ENCODE data around the gene UBTF. TPM values are rescaled to one million over a fixed set of nuclear protein-coding genes. Genes with fewer than 3 reads are reported as not detected.

Gene UBTF
- total RNA-seq, 2 experiments from 2014 or later: 127 to 162 TPM

- peak overlapping the region; percentile 47 for H3K27ac Mint-ChIP-seq
- no peak overlapping the region for H3K4me3 Mint-ChIP-seq
- DNase-seq: no peak
- no peaks in the 10 kb centered on the region for H3K27me3 Mint-ChIP-seq
- peaks cover 81% of the 10 kb centered on the region for H3K36me3 Mint-ChIP-seq (ENCODE audit: low read depth)
- ATAC-seq: no peak
- no peaks in the 10 kb centered on the region for H3K9me3 Mint-ChIP-seq (ENCODE audit: low read depth)
- intact Hi-C loops (cut with DNase I, micrococcal nuclease): loop anchor here in 1 of 2 experiments (10.0 kb wide), 1 partner anchor 682 kb away; the partner anchor contains the start of gene EFTUD2
- ChIA-PET CTCF (interaction anchor here (0.6 to 3.7 kb wide), 2 partner anchors 9 to 494 kb away, joined by 3 to 38 read pairs; partner anchors contain the start of gene UBTF), POLR2A (no interaction called here)
- H3K4me1 Mint-ChIP-seq: peaks cover 76% of the 10 kb centered on the region
Measured at GRCh38 chr17:44212507-44213402, 6.7 kb downstream of the UBTF start.

- no peaks in the 10 kb centered on the region for H3K27me3 Mint-ChIP-seq
- H3K36me3 Mint-ChIP-seq (ENCODE audit: low read depth): peaks cover 77% of the 10 kb centered on the region
- DNase-seq: no peak
- intact Hi-C loops (cut with DNase I, micrococcal nuclease): loop anchor here (2.0 to 10.0 kb wide), 3 partner anchors 113 to 683 kb away; partner anchors contain the start of genes EFTUD2 (in 1 of the 2), GRN (in 1 of the 2) and SLC25A39 (in 1 of the 2)
- H3K4me1 Mint-ChIP-seq: peaks cover 66% of the 10 kb centered on the region
- H3K27ac Mint-ChIP-seq: peak overlapping the region; percentile 60
- H3K4me3 Mint-ChIP-seq: peak overlapping the region; percentile 35
- no peak for ATAC-seq
- no peaks in the 10 kb centered on the region for H3K9me3 Mint-ChIP-seq (ENCODE audit: low read depth)
- CTCF ChIA-PET: interaction anchor here (0.7 to 4.6 kb wide), 3 partner anchors 10 to 134 kb away, joined by 3 to 43 read pairs (median 38); partner anchors contain the start of gene UBTF
- POLR2A ChIA-PET: interaction anchor here (2.0 kb wide), 1 partner anchor 26 kb away, joined by 20 read pairs; the partner anchor contains the start of gene TMUB2
Measured at GRCh38 chr17:44211281-44212265, 7.9 kb downstream of the UBTF start.

- intact Hi-C loops (cut with DNase I, micrococcal nuclease): loop anchor here (1.0 to 10.0 kb wide), 9 partner anchors 8 to 684 kb away; partner anchors contain the start of genes GRN (in 2 of the 2), SLC25A39 (in 2 of the 2) and EFTUD2 (in 1 of the 2)
- H3K4me3 Mint-ChIP-seq: peak overlapping the region; percentile 79
- peak; percentile 96 for DNase-seq
- no peaks in the 10 kb centered on the region for H3K27me3 Mint-ChIP-seq
- peak overlapping the region; percentile 98 for H3K27ac Mint-ChIP-seq
- CTCF ChIA-PET: interaction anchor here (0.6 to 4.6 kb wide), 27 partner anchors 8 to 497 kb away, joined by 3 to 43 read pairs (median 5); partner anchors contain the start of genes ATXN7L3, GRN, SLC25A39 and TMUB2
- peaks cover 73% of the 10 kb centered on the region for H3K36me3 Mint-ChIP-seq (ENCODE audit: low read depth)
- POLR2A ChIA-PET: interaction anchor here (0.8 to 2.0 kb wide), 11 partner anchors 8 to 153 kb away, joined by 3 to 20 read pairs (median 5); partner anchors contain the start of genes FAM171A2, SLC25A39 and TMUB2
- no peaks in the 10 kb centered on the region for H3K9me3 Mint-ChIP-seq (ENCODE audit: low read depth)
- ATAC-seq: peak; percentile 84
- peaks cover 60% of the 10 kb centered on the region for H3K4me1 Mint-ChIP-seq
Measured at GRCh38 chr17:44210342-44211192, 8.9 kb downstream of the UBTF start.

GRCh38 chr17:44209786-44210341 is 9.6 kb downstream of the UBTF start:
- H3K9me3 Mint-ChIP-seq (ENCODE audit: low read depth): no peaks in the 10 kb centered on the region
- CTCF ChIA-PET: interaction anchor here (0.5 to 4.6 kb wide), 34 partner anchors 8 to 655 kb away, joined by 3 to 43 read pairs (median 4); partner anchors contain the start of genes ATXN7L3, GRN, SLC25A39 and TMUB2
- H3K27me3 Mint-ChIP-seq: no peaks in the 10 kb centered on the region
- intact Hi-C loops (cut with DNase I, micrococcal nuclease): loop anchor here (1.0 to 10.0 kb wide), 10 partner anchors 8 to 685 kb away; partner anchors contain the start of genes GRN (in 2 of the 2), SLC25A39 (in 2 of the 2), EFTUD2 (in 1 of the 2) and GPATCH8 (in 1 of the 2)
- peaks cover 66% of the 10 kb centered on the region for H3K36me3 Mint-ChIP-seq (ENCODE audit: low read depth)
- DNase-seq (peak; percentile 86), ATAC-seq (peak; percentile 88)
- peak overlapping the region; percentile 79 for H3K4me3 Mint-ChIP-seq
- POLR2A ChIA-PET: interaction anchor here (0.6 to 2.0 kb wide), 12 partner anchors 8 to 154 kb away, joined by 3 to 20 read pairs (median 4); partner anchors contain the start of genes FAM171A2, SLC25A39 and TMUB2
- H3K27ac Mint-ChIP-seq: peak overlapping the region; percentile 98
- H3K4me1 Mint-ChIP-seq: peaks cover 53% of the 10 kb centered on the region

- Mint-ChIP-seq H3K4me1 (peaks cover 54% of the 10 kb centered on the region), H3K4me3 (no peak overlapping the region), H3K27me3 (no peaks in the 10 kb centered on the region), H3K9me3 (ENCODE audit: low read depth) (no peaks in the 10 kb centered on the region), H3K27ac (no peak overlapping the region), H3K36me3 (ENCODE audit: low read depth) (peaks cover 45% of the 10 kb centered on the region)
- DNase-seq: no peak
- ATAC-seq: no peak
- POLR2A ChIA-PET: no interaction called here
- intact Hi-C loops (cut with DNase I, micrococcal nuclease): loop anchor here in 1 of 2 experiments (10.0 kb wide), 1 partner anchor 297 kb away; the partner anchor contains the start of gene GPATCH8
- CTCF ChIA-PET: interaction anchor here (4.6 kb wide), 1 partner anchor 124 kb away, joined by 43 read pairs; no protein-coding TSS in a partner anchor
Measured at GRCh38 chr17:44207743-44208142, 11.7 kb downstream of the UBTF start.

- Mint-ChIP-seq H3K4me3 (no peak overlapping the region), H3K36me3 (ENCODE audit: low read depth) (peaks cover 44% of the 10 kb centered on the region), H3K4me1 (peaks cover 53% of the 10 kb centered on the region), H3K27ac (no peak overlapping the region), H3K27me3 (no peaks in the 10 kb centered on the region), H3K9me3 (ENCODE audit: low read depth) (no peaks in the 10 kb centered on the region)
- POLR2A ChIA-PET: interaction anchor here (0.6 kb wide), 1 partner anchor 12 kb away, joined by 3 read pairs; the partner anchor contains the start of gene UBTF
- CTCF ChIA-PET: interaction anchor here (2.0 to 4.6 kb wide), 2 partner anchors 13 to 124 kb away, joined by 6 to 43 read pairs; no protein-coding TSS in a partner anchor
- ATAC-seq (no peak), DNase-seq (no peak)
- intact Hi-C loops (cut with DNase I, micrococcal nuclease): loop anchor here in 1 of 2 experiments (10.0 kb wide), 1 partner anchor 297 kb away; the partner anchor contains the start of gene GPATCH8
Measured at GRCh38 chr17:44207319-44207718, 12.2 kb downstream of the UBTF start.

- H3K4me3 Mint-ChIP-seq: no peak overlapping the region
- peaks cover 53% of the 10 kb centered on the region for H3K4me1 Mint-ChIP-seq
- H3K36me3 Mint-ChIP-seq (ENCODE audit: low read depth): peaks cover 41% of the 10 kb centered on the region
- H3K9me3 Mint-ChIP-seq (ENCODE audit: low read depth): no peaks in the 10 kb centered on the region
- no peak for DNase-seq
- POLR2A ChIA-PET: interaction anchor here (0.6 to 0.7 kb wide), 2 partner anchors 13 to 58 kb away, joined by 3 read pairs; partner anchors contain the start of gene UBTF
- no peak for ATAC-seq
- no peaks in the 10 kb centered on the region for H3K27me3 Mint-ChIP-seq
- CTCF ChIA-PET: interaction anchor here (1.0 to 2.0 kb wide), 3 partner anchors 10 to 138 kb away, joined by 3 to 13 read pairs (median 6); partner anchors contain the start of gene GRN
- intact Hi-C loops (cut with DNase I, micrococcal nuclease): loop anchor here in 1 of 2 experiments (10.0 kb wide), 1 partner anchor 298 kb away; the partner anchor contains the start of gene GPATCH8
- no peak overlapping the region for H3K27ac Mint-ChIP-seq
Measured at GRCh38 chr17:44206825-44207155, 12.7 kb downstream of the UBTF start.

- H3K36me3 Mint-ChIP-seq (ENCODE audit: low read depth): peaks cover 38% of the 10 kb centered on the region
- intact Hi-C loops (cut with DNase I, micrococcal nuclease): loop anchor here in 1 of 2 experiments (10.0 kb wide), 1 partner anchor 299 kb away; the partner anchor contains the start of gene GPATCH8
- no peaks in the 10 kb centered on the region for H3K27me3 Mint-ChIP-seq
- ChIA-PET POLR2A (interaction anchor here (0.7 kb wide), 2 partner anchors 11 to 57 kb away, joined by 3 read pairs; no protein-coding TSS in a partner anchor), CTCF (interaction anchor here (0.6 to 2.0 kb wide), 8 partner anchors 11 to 297 kb away, joined by 3 to 13 read pairs (median 3); partner anchors contain the start of genes GPATCH8 and GRN)
- H3K9me3 Mint-ChIP-seq (ENCODE audit: low read depth): no peaks in the 10 kb centered on the region
- peak overlapping the region; percentile 24 for H3K27ac Mint-ChIP-seq
- peaks cover 50% of the 10 kb centered on the region for H3K4me1 Mint-ChIP-seq
- no peak for ATAC-seq
- H3K4me3 Mint-ChIP-seq: no peak overlapping the region
- peak; percentile 43 for DNase-seq
Measured at GRCh38 chr17:44205962-44206824, 13.3 kb downstream of the UBTF start.

Data from activated CD4-positive, alpha-beta T cell treated with anti-CD3 and anti-CD28 coated beads for 36 hours (primary cell).